ENCODE measurements around the gene KCNIP1. TPM values are rescaled to one million over a fixed set of nuclear protein-coding genes. Genes with fewer than 3 reads are reported as not detected.

The KCNIP1 gene
- polyA plus RNA-seq, 1 donor (not counting 4 experiments of a cell fraction or from before 2014, with no cell fraction given), result not detected

DNA sequence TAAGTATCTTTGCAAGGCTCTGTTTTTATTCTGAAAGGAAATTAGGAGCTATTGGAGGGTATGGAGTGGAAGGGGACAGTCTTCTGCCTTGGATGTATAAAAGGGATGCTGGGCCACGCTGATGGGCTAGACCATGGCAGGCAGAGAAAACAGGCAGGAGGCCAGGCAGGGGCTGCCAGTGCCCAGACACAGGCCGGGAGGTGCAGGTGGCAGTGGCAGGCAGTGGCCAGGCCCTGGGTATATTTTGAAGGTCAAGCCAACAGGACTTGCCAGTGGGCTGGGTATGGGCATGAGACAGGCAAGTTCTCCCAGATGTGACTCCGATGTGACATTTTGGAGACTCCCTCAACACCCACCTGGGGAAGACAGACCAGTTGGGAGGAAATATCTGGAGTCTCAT, 131.9 kb downstream of the KCNIP1 start:
- dilution Hi-C loops (cut with MboI; ENCODE audit: extremely low pct_ligation_motif_present, low sequenced_read_pairs), result no loop called here
- Histone ChIP-seq H3K79me2 (ENCODE audit: control insufficient read depth, insufficient read depth, low read length) (no peaks in the 10 kb centered on the region), H3K4me1 (ENCODE audit: control insufficient read depth, extremely low read depth, insufficient read depth, low read length) (peaks cover 8% of the 10 kb centered on the region), H4K20me1 (ENCODE audit: control insufficient read depth, extremely low read depth, insufficient read depth, low read length) (no peaks in the 10 kb centered on the region), H3K9me3 (ENCODE audit: control insufficient read depth, low read depth, low read length) (no peaks in the 10 kb centered on the region), H3K36me3 (ENCODE audit: control insufficient read depth in 2 of 2, extremely low read depth in 1 of 2, insufficient read depth in 2 of 2, low read length in 2 of 2) (no peaks in the 10 kb centered on the region), H3K27me3 (ENCODE audit: control insufficient read depth, extremely low read depth, insufficient read depth, low read length) (peaks cover 9% of the 10 kb centered on the region), H3K9me1 (ENCODE audit: control insufficient read depth, extremely low read depth, insufficient read depth, low read length) (no peaks in the 10 kb centered on the region), H3K9ac (ENCODE audit: control insufficient read depth, extremely low read depth, insufficient read depth, low read length) (no peak overlapping the region), H3K27ac (ENCODE audit: control insufficient read depth, insufficient read depth, low read length) (no peak overlapping the region), H3K4me3 (ENCODE audit: control insufficient read depth in 2 of 3, extremely low read depth in 1 of 3, insufficient read depth in 2 of 3, low read depth in 1 of 3, low read length in 3 of 3) (no peak overlapping the region), H3K4me2 (ENCODE audit: control insufficient read depth, extremely low read depth, insufficient read depth, low read depth, low read length) (no peak overlapping the region), H2AFZ (ENCODE audit: control insufficient read depth, low read length) (no peak overlapping the region)
- DNase-seq (ENCODE audit: low read depth, low spot score) (no peak), FAIRE-seq (no peak)
- TF ChIP-seq CTCF (optimal IDR thresholded peaks at IDR 0.05 in 1 of 3, IDR thresholded peaks at IDR 0.05 in 1 of 3, conservative IDR thresholded peaks at IDR 0.05 in 1 of 3; ENCODE audit: extremely low read depth in 1 of 3, insufficient read depth in 2 of 3, low read length in 3 of 3) (no peak), EZH2 (IDR thresholded peaks at IDR 0.05; ENCODE audit: low read length) (no peak)

- no peaks in the 10 kb centered on the region for H3K79me2 ChIP-seq (ENCODE audit: control insufficient read depth, insufficient read depth, low read length)
- H2AFZ ChIP-seq (ENCODE audit: control insufficient read depth, low read length), result no peak overlapping the region
- DNase-seq (ENCODE audit: low read depth, low spot score), result no peak
- FAIRE-seq, result no peak
- no peak overlapping the region for H3K4me2 ChIP-seq (ENCODE audit: control insufficient read depth, extremely low read depth, insufficient read depth, low read depth, low read length)
- no peak overlapping the region for H3K4me3 ChIP-seq (ENCODE audit: control insufficient read depth in 2 of 3, extremely low read depth in 1 of 3, insufficient read depth in 2 of 3, low read depth in 1 of 3, low read length in 3 of 3)
- H3K9me3 ChIP-seq (ENCODE audit: control insufficient read depth, low read depth, low read length), result no peaks in the 10 kb centered on the region
- peaks cover 8% of the 10 kb centered on the region for H3K4me1 ChIP-seq (ENCODE audit: control insufficient read depth, extremely low read depth, insufficient read depth, low read length)
- H3K9ac ChIP-seq (ENCODE audit: control insufficient read depth, extremely low read depth, insufficient read depth, low read length), result no peak overlapping the region
- dilution Hi-C loops (cut with MboI; ENCODE audit: extremely low pct_ligation_motif_present, low sequenced_read_pairs), result no loop called here
- no peaks in the 10 kb centered on the region for H3K9me1 ChIP-seq (ENCODE audit: control insufficient read depth, extremely low read depth, insufficient read depth, low read length)
- H3K27ac ChIP-seq (ENCODE audit: control insufficient read depth, insufficient read depth, low read length), result no peak overlapping the region
- TF ChIP-seq EZH2 (IDR thresholded peaks at IDR 0.05; ENCODE audit: low read length) (no peak), CTCF (optimal IDR thresholded peaks at IDR 0.05 in 1 of 3, IDR thresholded peaks at IDR 0.05 in 1 of 3, conservative IDR thresholded peaks at IDR 0.05 in 1 of 3; ENCODE audit: extremely low read depth in 1 of 3, insufficient read depth in 2 of 3, low read length in 3 of 3) (no peak)
- H4K20me1 ChIP-seq (ENCODE audit: control insufficient read depth, extremely low read depth, insufficient read depth, low read length), result no peaks in the 10 kb centered on the region
- H3K36me3 ChIP-seq (ENCODE audit: control insufficient read depth in 2 of 2, extremely low read depth in 1 of 2, insufficient read depth in 2 of 2, low read length in 2 of 2), result no peaks in the 10 kb centered on the region
- peaks cover 9% of the 10 kb centered on the region for H3K27me3 ChIP-seq (ENCODE audit: control insufficient read depth, extremely low read depth, insufficient read depth, low read length)
These were observed 132.4 kb downstream of the KCNIP1 start for GRCh38 chr5:170636206-170636605.

Data from keratinocyte (primary cell).